PC-3 (cell line): ENCODE results near the gene CSAD. TPM values are rescaled to one million over a fixed set of nuclear protein-coding genes. Genes with fewer than 3 reads are reported as not detected.
A peak's percentile ranks its signal among the peaks of the same experiment; 100 is the strongest.

Source experiments
- ATAC-seq: fragments of 200-7000 bp; cut with Tn5 transposase; 2 replicates; pipeline ENCODE4 v1.9.1; 2020; ENCODE audit warnings: mild to moderate bottlenecking, moderate library complexity
- BruUV-seq: library from RNA; stranded (reverse); fragments of 400-500 nt; replicated peaks from 2 replicates; lab custom pipeline; 2021; lab: Mats Ljungman, UMichigan
- CTCF ChIA-PET: fragments of 300-600 bp; sonication (Branson Sonifier 250); formaldehyde crosslinking; loops from one replicate; lab custom pipeline; 2022; ENCODE audit warnings: antibody characterized with exemption; lab: Charles Lee
- POLR2A ChIA-PET: fragments of 300-600 bp; sonication (Branson Sonifier 250); formaldehyde crosslinking; loops from one replicate; lab custom pipeline; 2022; ENCODE audit warnings: antibody characterized with exemption; ENCODE audit not compliant: unreplicated experiment; lab: Charles Lee
- DNase-seq: peaks from one replicate; pipeline ENCODE4 v3.0.0-alpha.2; 2015
- H2AFZ ChIP-seq: fragments of 300-600 bp; sonication (generic); 2 replicates; pipeline ENCODE4 v1.6.0; 2016; ENCODE audit warnings: antibody characterized with exemption, low read length
- H3F3A ChIP-seq: fragments of 300-600 bp; sonication (generic); one replicate; pipeline ENCODE4 v1.6.0; 2017; ENCODE audit warnings: antibody characterized with exemption, low read length, control low read depth, mild to moderate bottlenecking; ENCODE audit not compliant: unreplicated experiment
- H3K27ac ChIP-seq: fragments of 300-600 bp; sonication (generic); 2 replicates; pipeline ENCODE4 v1.5.1; 2016; ENCODE audit warnings: mild to moderate bottlenecking, low read length
- H3K27me3 ChIP-seq: fragments of 300-600 bp; sonication (generic); 2 replicates; pipeline ENCODE4 v1.6.1; 2016; ENCODE audit warnings: low read length, mixed read lengths
- H3K36me3 ChIP-seq: fragments of 300-600 bp; sonication (generic); 2 replicates; pipeline ENCODE4 v1.6.1; 2016; ENCODE audit warnings: low read depth, mixed run types, low read length, mixed read lengths
- H3K4me1 ChIP-seq: fragments of 300-600 bp; sonication (generic); 2 replicates; pipeline ENCODE4 v1.5.1; 2016; ENCODE audit warnings: low read length; ENCODE audit not compliant: insufficient read depth
- H3K4me2 ChIP-seq: fragments of 300-600 bp; sonication (generic); 2 replicates; pipeline ENCODE4 v1.6.0; 2016; ENCODE audit warnings: low read length
- H3K4me3 ChIP-seq: fragments of 300-600 bp; sonication (generic); 2 replicates; pipeline ENCODE4 v1.5.1; 2016; ENCODE audit warnings: mild to moderate bottlenecking, low read length, mixed read lengths
- H3K79me2 ChIP-seq: fragments of 300-600 bp; sonication (generic); 2 replicates; pipeline ENCODE4 v1.6.1; 2017; ENCODE audit warnings: low read length, mixed read lengths
- H3K9ac ChIP-seq: fragments of 300-600 bp; sonication (generic); 2 replicates; pipeline ENCODE4 v1.6.0; 2016; ENCODE audit warnings: mild to moderate bottlenecking, low read length
- H3K9me2 ChIP-seq: fragments of 300-600 bp; sonication (generic); replicated peaks from 2 replicates; pipeline ENCODE4 v1.6.1; 2016; ENCODE audit warnings: mixed run types, low read length, mixed read lengths
- H3K9me3 ChIP-seq: fragments of 300-600 bp; sonication (generic); 2 replicates; pipeline ENCODE4 v1.6.1; 2016; ENCODE audit warnings: low read length, mixed read lengths
- H4K20me1 ChIP-seq: fragments of 300-600 bp; sonication (generic); 2 replicates; pipeline ENCODE4 v1.6.1; 2016; ENCODE audit warnings: low read length, mixed read lengths
- EZH2 ChIP-seq: fragments of 300-600 bp; sonication (generic); IDR thresholded peaks from one replicate; pipeline ENCODE4 v1.6.1; 2017; ENCODE audit warnings: antibody characterized with exemption, mild to moderate bottlenecking, low read length; ENCODE audit not compliant: unreplicated experiment
- EZH2phosphoT487 ChIP-seq: fragments of 300-600 bp; sonication (generic); IDR thresholded peaks from 2 replicates; pipeline ENCODE4 v1.6.1; 2018; ENCODE audit warnings: mild to moderate bottlenecking, antibody characterized with exemption, low read length, borderline replicate concordance
- intact Hi-C: fragments of 100-400 bp; cut with micrococcal nuclease; formaldehyde crosslinking; loops from 2 replicates; pipeline ENCODE4 v1.9.0; 2023
- total RNA-seq: library from RNA; depleted of rRNA; stranded (reverse); fragments of >200 nt; gene quantifications from 2 replicates; pipeline ENCODE4 v1.2.3, GENCODE V29; 2014
- TF ChIP-seq, protein P1 (sequence below): fragments of 300-600 bp; sonication (generic); conservative IDR thresholded peaks from 2 replicates; pipeline ENCODE4 v1.5.1; 2017; ENCODE audit warnings: antibody characterized with exemption, low read depth, mild to moderate bottlenecking, low read length

Gene CSAD
- total RNA-seq, 1 experiment from 2014 or later: 21.5 TPM

DNA sequence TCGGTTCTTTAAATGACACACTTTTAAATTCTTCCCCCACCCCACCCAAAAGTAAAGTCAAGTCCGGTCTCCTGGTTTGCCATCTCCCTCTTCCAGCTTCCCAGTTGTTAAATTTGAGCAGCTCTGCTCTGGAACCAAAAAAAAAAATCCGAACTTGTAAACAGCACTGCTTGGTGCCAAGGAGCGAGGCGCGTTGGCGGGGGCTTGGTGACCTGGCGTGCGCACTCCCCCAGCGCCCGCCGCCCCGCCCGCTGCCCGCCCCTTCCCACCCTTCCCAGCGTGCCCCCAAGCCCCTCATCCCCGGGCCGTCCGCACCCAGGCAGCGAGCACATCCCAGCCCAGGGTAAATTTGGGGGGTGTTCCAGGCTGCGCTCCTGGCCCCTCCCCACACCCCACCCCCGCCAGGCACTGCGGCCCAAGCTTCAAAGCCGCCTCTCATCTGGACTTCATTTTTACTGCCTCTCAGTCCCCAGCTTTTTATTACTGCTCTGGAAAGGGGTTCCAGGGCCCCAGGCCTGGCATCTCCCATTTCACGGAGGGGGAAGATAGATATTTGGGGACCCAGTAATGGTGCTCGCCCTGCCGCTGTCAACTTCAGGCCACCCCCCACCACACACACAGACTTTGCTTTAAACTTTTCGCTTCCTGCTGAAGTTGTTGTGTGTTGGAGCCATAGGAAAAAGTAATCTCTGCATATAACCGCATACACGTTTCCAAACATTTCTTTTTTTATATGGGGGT is 38.0 kb upstream of the CSAD start:
- Histone ChIP-seq H3K4me2 (peak overlapping the region; percentile 93), H3K79me2 (peaks cover 53% of the 10 kb centered on the region), H3K4me1 (peaks cover 42% of the 10 kb centered on the region), H3K27me3 (no peaks in the 10 kb centered on the region), H3K27ac (peak overlapping the region; percentile 53), H3K9me3 (no peaks in the 10 kb centered on the region), H3K36me3 (peaks cover 7% of the 10 kb centered on the region; the same call in 1 of the 2 replicates), H3K9ac (peak overlapping the region; percentile 66), H3F3A (no peaks in the 10 kb centered on the region), H3K4me3 (peak overlapping the region; percentile 80), H3K9me2 (no peaks in the 10 kb centered on the region), H4K20me1 (no peaks in the 10 kb centered on the region), H2AFZ (peak overlapping the region; percentile 58)
- BruUV-seq: no TSS peak
- ChIA-PET CTCF (interaction anchor here (0.6 to 1.2 kb wide), 2 partner anchors 40 to 47 kb away, joined by 4 read pairs; no protein-coding TSS in a partner anchor), POLR2A (interaction anchor here (0.6 kb wide), 1 partner anchor 31 kb away, joined by 4 read pairs; no protein-coding TSS in a partner anchor)
- ATAC-seq: no peak
- TF ChIP-seq EZH2 (no peak), EZH2phosphoT487 (no peak)
- TF ChIP-seq, protein P1, sequence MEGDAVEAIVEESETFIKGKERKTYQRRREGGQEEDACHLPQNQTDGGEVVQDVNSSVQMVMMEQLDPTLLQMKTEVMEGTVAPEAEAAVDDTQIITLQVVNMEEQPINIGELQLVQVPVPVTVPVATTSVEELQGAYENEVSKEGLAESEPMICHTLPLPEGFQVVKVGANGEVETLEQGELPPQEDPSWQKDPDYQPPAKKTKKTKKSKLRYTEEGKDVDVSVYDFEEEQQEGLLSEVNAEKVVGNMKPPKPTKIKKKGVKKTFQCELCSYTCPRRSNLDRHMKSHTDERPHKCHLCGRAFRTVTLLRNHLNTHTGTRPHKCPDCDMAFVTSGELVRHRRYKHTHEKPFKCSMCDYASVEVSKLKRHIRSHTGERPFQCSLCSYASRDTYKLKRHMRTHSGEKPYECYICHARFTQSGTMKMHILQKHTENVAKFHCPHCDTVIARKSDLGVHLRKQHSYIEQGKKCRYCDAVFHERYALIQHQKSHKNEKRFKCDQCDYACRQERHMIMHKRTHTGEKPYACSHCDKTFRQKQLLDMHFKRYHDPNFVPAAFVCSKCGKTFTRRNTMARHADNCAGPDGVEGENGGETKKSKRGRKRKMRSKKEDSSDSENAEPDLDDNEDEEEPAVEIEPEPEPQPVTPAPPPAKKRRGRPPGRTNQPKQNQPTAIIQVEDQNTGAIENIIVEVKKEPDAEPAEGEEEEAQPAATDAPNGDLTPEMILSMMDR: no peak
- intact Hi-C loops: no loop called here
- DNase-seq: no peak

DNA sequence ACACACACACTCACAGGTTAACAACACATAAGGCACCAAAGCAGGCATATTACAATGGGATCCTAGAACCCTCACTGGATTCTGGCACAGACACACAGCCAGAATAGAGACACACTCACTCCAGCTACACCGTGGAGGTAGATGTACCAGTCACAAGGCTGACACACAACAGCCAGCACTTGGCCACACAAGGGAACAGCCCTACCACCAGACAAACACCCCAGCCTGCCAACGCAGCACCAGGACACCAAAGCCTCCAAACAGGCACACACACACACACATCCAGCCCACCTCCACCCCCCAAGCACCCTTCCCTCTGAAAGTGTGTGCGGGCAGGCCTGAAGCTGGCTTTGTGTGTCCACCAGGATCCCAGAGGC is 37.2 kb upstream of the CSAD start:
- no peaks in the 10 kb centered on the region for H3K27me3 ChIP-seq
- no peaks in the 10 kb centered on the region for H3F3A ChIP-seq
- H4K20me1 ChIP-seq: no peaks in the 10 kb centered on the region
- H3K4me2 ChIP-seq: peak overlapping the region; percentile 93
- peaks cover 14% of the 10 kb centered on the region for H3K36me3 ChIP-seq
- H3K4me1 ChIP-seq: peaks cover 42% of the 10 kb centered on the region
- POLR2A ChIA-PET: interaction anchor here (0.6 kb wide), 1 partner anchor 30 kb away, joined by 4 read pairs; no protein-coding TSS in a partner anchor
- peak overlapping the region; percentile 39 for H3K27ac ChIP-seq
- H2AFZ ChIP-seq: no peak overlapping the region
- BruUV-seq: no TSS peak
- H3K9ac ChIP-seq: 0 out of 2 replicates have a peak overlapping the region, but pooled peaks have one; percentile 1
- no peaks in the 10 kb centered on the region for H3K9me3 ChIP-seq
- TF ChIP-seq EZH2phosphoT487 (no peak), EZH2 (no peak)
- TF ChIP-seq, protein P1: no peak
- peak overlapping the region; percentile 80 for H3K4me3 ChIP-seq
- peaks cover 51% of the 10 kb centered on the region for H3K79me2 ChIP-seq
- intact Hi-C loops: no loop called here
- no peaks in the 10 kb centered on the region for H3K9me2 ChIP-seq
- DNase-seq (no peak), ATAC-seq (no peak)
- CTCF ChIA-PET: interaction anchor here (1.2 kb wide), 1 partner anchor 48 kb away, joined by 4 read pairs; no protein-coding TSS in a partner anchor
